Lower leg skin (tissue), 3 donors: ENCODE data around the gene TTC13.

Source experiments
- POLR2A ChIP-seq, 2 donors: fragments of 450-650 bp; IDR thresholded peaks; one replicate each; pipeline ENCODE4 v1.6.1; 2016 to 2017; ENCODE audit warnings: antibody characterized with exemption in 2 of 2, mild to moderate bottlenecking in 1 of 2, moderate library complexity in 1 of 2
- TF ChIP-seq, protein P1 (sequence below), 3 donors: fragments of 450-650 bp; IDR thresholded peaks; one replicate each; pipeline ENCODE4 v1.5.1; 2016; ENCODE audit warnings: antibody characterized with exemption in 3 of 3, mild to moderate bottlenecking in 3 of 3, moderate library complexity in 2 of 3

- TF ChIP-seq, protein P1, sequence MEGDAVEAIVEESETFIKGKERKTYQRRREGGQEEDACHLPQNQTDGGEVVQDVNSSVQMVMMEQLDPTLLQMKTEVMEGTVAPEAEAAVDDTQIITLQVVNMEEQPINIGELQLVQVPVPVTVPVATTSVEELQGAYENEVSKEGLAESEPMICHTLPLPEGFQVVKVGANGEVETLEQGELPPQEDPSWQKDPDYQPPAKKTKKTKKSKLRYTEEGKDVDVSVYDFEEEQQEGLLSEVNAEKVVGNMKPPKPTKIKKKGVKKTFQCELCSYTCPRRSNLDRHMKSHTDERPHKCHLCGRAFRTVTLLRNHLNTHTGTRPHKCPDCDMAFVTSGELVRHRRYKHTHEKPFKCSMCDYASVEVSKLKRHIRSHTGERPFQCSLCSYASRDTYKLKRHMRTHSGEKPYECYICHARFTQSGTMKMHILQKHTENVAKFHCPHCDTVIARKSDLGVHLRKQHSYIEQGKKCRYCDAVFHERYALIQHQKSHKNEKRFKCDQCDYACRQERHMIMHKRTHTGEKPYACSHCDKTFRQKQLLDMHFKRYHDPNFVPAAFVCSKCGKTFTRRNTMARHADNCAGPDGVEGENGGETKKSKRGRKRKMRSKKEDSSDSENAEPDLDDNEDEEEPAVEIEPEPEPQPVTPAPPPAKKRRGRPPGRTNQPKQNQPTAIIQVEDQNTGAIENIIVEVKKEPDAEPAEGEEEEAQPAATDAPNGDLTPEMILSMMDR (IDR thresholded peaks at IDR 0.05), result no peak
- no peak for TF ChIP-seq POLR2A (IDR thresholded peaks at IDR 0.05)
These were observed 41.5 kb upstream of the TTC13 start for GRCh38 chr1:231020139-231020601.
